AG04450 (cell line): ENCODE measurements around the gene CST5. TPM values are rescaled to one million over a fixed set of nuclear protein-coding genes. Genes with fewer than 3 reads are reported as not detected.
"Not testable (repeated sequence)": the region's sequence is repeated elsewhere in the genome, so short reads cannot be mapped to it uniquely, and the experiment has no call there.

Source experiments
- CTCF ChIA-PET: fragments of 300-600, 350-600 bp; formaldehyde crosslinking; extraction: SDS; loops from one replicate; lab custom pipeline; 2022; ENCODE audit warnings: antibody characterized with exemption, inconsistent platforms; lab: Charles Lee
- POLR2A ChIA-PET: fragments of 350-600 bp; formaldehyde crosslinking; extraction: SDS; loops from one replicate; lab custom pipeline; 2021; ENCODE audit warnings: antibody characterized with exemption, inconsistent platforms; lab: Yijun Ruan, JAX
- DNase-seq: peaks from one replicate; pipeline ENCODE4 v3.0.0-alpha.2; 2011; ENCODE audit warnings: low read depth, low spot score
- H3K27ac ChIP-seq: one replicate; pipeline ENCODE4 v1.5.1; 2012; ENCODE audit warnings: low read depth, low read length, control low read depth
- H3K27me3 ChIP-seq: one replicate; pipeline ENCODE4 v1.6.0; 2012; ENCODE audit warnings: low read length; ENCODE audit not compliant: control insufficient read depth, insufficient read depth
- H3K4me3 ChIP-seq: 2 replicates; pipeline ENCODE4 v1.5.1; 2011; ENCODE audit warnings: mild to moderate bottlenecking, low read depth, low read length, control low read depth
- H3K9me3 ChIP-seq: 2 replicates; pipeline ENCODE4 v1.5.1; 2012; ENCODE audit warnings: low read length; ENCODE audit not compliant: control insufficient read depth, insufficient read depth
- CTCF ChIP-seq: IDR thresholded peaks from 2 replicates; pipeline ENCODE4 v1.5.1; 2011; ENCODE audit warnings: low read depth, low read length, control low read depth, inconsistent platforms
- polyA plus RNA-seq: library from polyadenylated mRNA; depleted of rRNA; stranded (reverse); fragments of >200 nt; gene quantifications from 2 replicates; pipeline ENCODE4 v1.2.3, GENCODE V29; 2011

CST5 gene
- polyA plus RNA-seq, 1 experiment = not detected

GRCh38 chr20:23869520-23869919, 10.0 kb downstream of the CST5 start:
- H3K9me3 ChIP-seq = no peaks in the 10 kb centered on the region
- no peak for DNase-seq
- POLR2A ChIA-PET = no interaction called here
- no peak for TF ChIP-seq CTCF
- CTCF ChIA-PET = no interaction called here
- no peaks in the 10 kb centered on the region for H3K27me3 ChIP-seq
- H3K4me3 ChIP-seq = no peak overlapping the region
- no peak overlapping the region for H3K27ac ChIP-seq

GRCh38 chr20:23868321-23868720, 11.2 kb downstream of the CST5 start:
- TF ChIP-seq CTCF = no peak
- no peaks in the 10 kb centered on the region for H3K9me3 ChIP-seq
- no peak for DNase-seq
- no peak overlapping the region for H3K4me3 ChIP-seq
- H3K27ac ChIP-seq = no peak overlapping the region
- CTCF ChIA-PET = no interaction called here
- no peaks in the 10 kb centered on the region for H3K27me3 ChIP-seq
- POLR2A ChIA-PET = no interaction called here

- no peak for TF ChIP-seq CTCF
- Histone ChIP-seq H3K4me3 (no peak overlapping the region), H3K27me3 (no peaks in the 10 kb centered on the region), H3K27ac (no peak overlapping the region), H3K9me3 (no peaks in the 10 kb centered on the region)
- POLR2A ChIA-PET = no interaction called here
- CTCF ChIA-PET = no interaction called here
- DNase-seq = no peak
Measured at GRCh38 chr20:23867152-23867776, 12.3 kb downstream of the CST5 start.

GRCh38 chr20:23860771-23861170, 18.8 kb downstream of the CST5 start:
- H3K4me3 ChIP-seq, CTCF ChIA-PET, H3K27me3 ChIP-seq, DNase-seq, H3K27ac ChIP-seq, POLR2A ChIA-PET, H3K9me3 ChIP-seq: not testable (repeated sequence)

GRCh38 chr20:23857962-23858595, 21.5 kb downstream of the CST5 start:
- Histone ChIP-seq H3K4me3 (no peak overlapping the region), H3K27ac (no peak overlapping the region), H3K27me3 (no peaks in the 10 kb centered on the region), H3K9me3 (no peaks in the 10 kb centered on the region)
- no peak for TF ChIP-seq CTCF
- DNase-seq = no peak
- CTCF ChIA-PET = no interaction called here
- POLR2A ChIA-PET = no interaction called here
